H1 (cell line): Measurements from ENCODE around the gene PTH2R. TPM values are rescaled to one million over a fixed set of nuclear protein-coding genes. Genes with fewer than 3 reads are reported as not detected.

Experiments
- CTCF ChIA-PET: fragments of 300-600 bp; sonication (Branson Sonifier 250); formaldehyde crosslinking; loops from one replicate; lab custom pipeline; 2021; ENCODE audit not compliant: partially characterized antibody; lab: Charles Lee
- POLR2A ChIA-PET: fragments of 300-600 bp; sonication (Branson Sonifier 250); formaldehyde crosslinking; loops from one replicate; lab custom pipeline; 2021; ENCODE audit warnings: inconsistent platforms; ENCODE audit not compliant: partially characterized antibody; lab: Charles Lee
- DNase-seq, 2 experiments: peaks; one replicate each; pipeline versions ENCODE4 v3.0.0 to v3.0.0-alpha.2; 2010 to 2022; ENCODE audit warnings: low spot score in 2 of 2, low read depth in 1 of 2, mixed read lengths in 1 of 2
- FAIRE-seq: peaks from 2 replicates; lab custom pipeline; 2011; peaks lifted over from hg19 to GRCh38; lab: Jason Lieb, UNC
- H2AFZ ChIP-seq: 2 replicates; pipeline ENCODE4 v1.8.1; 2012; ENCODE audit warnings: low read length, inconsistent platforms
- H2AK5ac ChIP-seq: 2 replicates; pipeline ENCODE4 v1.6.1; 2013; ENCODE audit warnings: low read depth, low read length
- H2BK120ac ChIP-seq: replicated peaks from 2 replicates; pipeline ENCODE3; 2013; ENCODE audit warnings: low read depth, low read length, inconsistent platforms
- H2BK12ac ChIP-seq: 2 replicates; pipeline ENCODE4 v1.6.1; 2013; ENCODE audit warnings: low read depth, low read length
- H2BK15ac ChIP-seq: 2 replicates; pipeline ENCODE4 v1.6.1; 2013; ENCODE audit warnings: low read length
- H2BK20ac ChIP-seq: 2 replicates; pipeline ENCODE4 v1.6.1; 2013; ENCODE audit warnings: low read length
- H2BK5ac ChIP-seq: 2 replicates; pipeline ENCODE4 v1.6.1; 2013; ENCODE audit warnings: low read depth, low read length
- H3K14ac ChIP-seq: 2 replicates; pipeline ENCODE4 v1.6.1; 2013; ENCODE audit warnings: inconsistent platforms; ENCODE audit not compliant: insufficient read length
- H3K18ac ChIP-seq: 2 replicates; pipeline ENCODE4 v1.6.1; 2013; ENCODE audit warnings: low read length; ENCODE audit errors: extremely low read depth
- H3K23ac ChIP-seq: 2 replicates; pipeline ENCODE4 v1.6.1; 2013; ENCODE audit warnings: inconsistent platforms; ENCODE audit not compliant: insufficient read length
- H3K23me2 ChIP-seq: 2 replicates; pipeline ENCODE4 v1.6.1; 2013; ENCODE audit warnings: low read depth, low read length
- H3K27ac ChIP-seq: 2 replicates; pipeline ENCODE4 v1.6.1; 2011; ENCODE audit warnings: low read depth, low read length, inconsistent platforms
- H3K27me3 ChIP-seq, 4 experiments: replicated peaks in 1 of 4; 1 replicate in 1 of 4; 2 replicates in 3 of 4; pipeline versions ENCODE4 v1.6.1 to v1.8.1; 2011 to 2013; ENCODE audit warnings: low read length in 3 of 4, mild to moderate bottlenecking in 3 of 4, inconsistent platforms in 2 of 4, mixed read lengths in 2 of 4, moderate library complexity in 1 of 4; ENCODE audit not compliant: control insufficient read depth in 3 of 4, insufficient read depth in 3 of 4; ENCODE audit errors: extremely low read depth in 1 of 4
- H3K36me3 ChIP-seq, 4 experiments: 2 replicates each; pipeline versions ENCODE4 v1.6.1 to v1.8.1; 2011 to 2013; ENCODE audit warnings: mild to moderate bottlenecking in 4 of 4, low read length in 3 of 4, moderate library complexity in 2 of 4, control low read depth in 1 of 4, inconsistent platforms in 1 of 4; ENCODE audit not compliant: insufficient read depth in 4 of 4, control insufficient read depth in 2 of 4
- H3K4ac ChIP-seq: replicated peaks from 2 replicates; pipeline ENCODE3; 2013; ENCODE audit warnings: low read length, low read depth, mixed read lengths, inconsistent platforms; ENCODE audit not compliant: insufficient read length
- H3K4me1 ChIP-seq, 4 experiments: replicated peaks in 1 of 4; 1 replicate in 1 of 4; 2 replicates in 3 of 4; pipeline versions ENCODE4 v1.6.1 to v1.8.1; 2011 to 2013; ENCODE audit warnings: low read length in 3 of 4, inconsistent platforms in 2 of 4, mixed read lengths in 1 of 4; ENCODE audit not compliant: insufficient read depth in 4 of 4, control insufficient read depth in 3 of 4
- H3K4me2 ChIP-seq, 2 experiments: 2 replicates each; pipeline versions ENCODE4 v1.6.1 to v1.8.1; 2011 to 2013; ENCODE audit warnings: low read depth in 2 of 2, low read length in 2 of 2, control low read depth in 1 of 2, inconsistent platforms in 1 of 2, mild to moderate bottlenecking in 1 of 2; ENCODE audit not compliant: insufficient read depth in 1 of 2
- H3K4me3 ChIP-seq, 4 experiments: fragments of 200-600, 300-600 bp in 1 of 4; sonication (generic), shearing (Covaris generic), sonication (Bioruptor Twin) in 1 of 4; 2 replicates each; pipeline versions ENCODE4 v1.5.1 to v1.8.1; 2011 to 2016; ENCODE audit warnings: low read length in 4 of 4, low read depth in 3 of 4, control low read depth in 2 of 4, inconsistent platforms in 2 of 4, mild to moderate bottlenecking in 2 of 4, mixed read lengths in 1 of 4, moderate library complexity in 1 of 4; ENCODE audit not compliant: insufficient read depth in 2 of 4; ENCODE audit errors: extremely low read depth in 1 of 4
- H3K56ac ChIP-seq: replicated peaks from 2 replicates; pipeline ENCODE3; 2013; ENCODE audit warnings: low read depth, mild to moderate bottlenecking, mixed read lengths, low read length, inconsistent platforms; ENCODE audit not compliant: insufficient read length
- H3K79me1 ChIP-seq: 2 replicates; pipeline ENCODE4 v1.6.1; 2013; ENCODE audit warnings: low read depth, low read length, control low read depth
- H3K79me2 ChIP-seq, 2 experiments: 2 replicates each; pipeline versions ENCODE4 v1.6.1 to v1.8.1; 2012 to 2013; ENCODE audit warnings: low read length in 2 of 2, mild to moderate bottlenecking in 2 of 2, inconsistent platforms in 1 of 2; ENCODE audit not compliant: insufficient read depth in 2 of 2, control insufficient read depth in 1 of 2
- H3K9ac ChIP-seq, 4 experiments: replicated peaks in 1 of 4; 1 replicate in 1 of 4; 2 replicates in 3 of 4; pipeline versions ENCODE4 v1.6.1 to v1.8.1; 2011 to 2013; ENCODE audit warnings: low read depth in 3 of 4, low read length in 3 of 4, control low read depth in 2 of 4, mild to moderate bottlenecking in 2 of 4, moderate library complexity in 2 of 4, inconsistent platforms in 1 of 4; ENCODE audit errors: extremely low read depth in 1 of 4
- H3K9me3 ChIP-seq, 2 experiments: 2 replicates each; pipeline versions ENCODE4 v1.6.1 to v1.8.1; 2012 to 2013; ENCODE audit warnings: mild to moderate bottlenecking in 2 of 2, moderate library complexity in 2 of 2, control low read depth in 1 of 2, inconsistent platforms in 1 of 2, low read depth in 1 of 2, low read length in 1 of 2, mixed read lengths in 1 of 2; ENCODE audit not compliant: insufficient read depth in 2 of 2
- H4K20me1 ChIP-seq, 2 experiments: replicated peaks in 1 of 2; 2 replicates each; pipeline versions ENCODE3 to v1.8.1; 2011 to 2013; ENCODE audit warnings: inconsistent platforms in 2 of 2, low read length in 2 of 2, mild to moderate bottlenecking in 1 of 2; ENCODE audit not compliant: insufficient read depth in 2 of 2, control insufficient read depth in 1 of 2
- H4K5ac ChIP-seq: 2 replicates; pipeline ENCODE4 v1.6.1; 2013; ENCODE audit warnings: low read length, low read depth, mixed read lengths, inconsistent platforms; ENCODE audit not compliant: insufficient read length
- H4K8ac ChIP-seq: 2 replicates; pipeline ENCODE4 v1.8.0; 2013; ENCODE audit warnings: mild to moderate bottlenecking, moderate library complexity, low read length, inconsistent platforms; ENCODE audit not compliant: insufficient read depth; ENCODE audit errors: extremely low read depth
- H4K91ac ChIP-seq: replicated peaks from 2 replicates; pipeline ENCODE3; 2013; ENCODE audit warnings: low read length, mixed read lengths, inconsistent platforms; ENCODE audit not compliant: insufficient read length
- GTF2F1 ChIP-seq: IDR thresholded peaks from 2 replicates; pipeline ENCODE4 v1.6.1; 2012; ENCODE audit warnings: low read depth, low read length, improper control_type of control experiment, borderline replicate concordance
- RFX5 ChIP-seq: IDR thresholded peaks from 2 replicates; pipeline ENCODE4 v1.6.1; 2011; ENCODE audit warnings: low read depth, low read length, improper control_type of control experiment, borderline replicate concordance
- RNF2 ChIP-seq: fragments of 200-900, 300-1000 bp; sonication (generic); IDR thresholded peaks from 2 replicates; pipeline ENCODE4 v1.7.1; 2016; ENCODE audit warnings: borderline replicate concordance, low read depth, mild to moderate bottlenecking, antibody characterized with exemption, low read length; ENCODE audit not compliant: poor library complexity, severe bottlenecking; ENCODE audit errors: missing control alignments
- TBP ChIP-seq: IDR thresholded peaks from 2 replicates; pipeline ENCODE4 v1.6.1; 2011; ENCODE audit warnings: low read depth, low read length, improper control_type of control experiment
- WGBS, 2 experiments: shearing (Covaris generic) in 1 of 2; methylation state at CpG; one replicate each; pipeline versions ENCODE4 v1.1.6 to v1.1.7; 2013 to 2015; ENCODE audit warnings: low lambda C conversion rate in 2 of 2, mixed read lengths in 2 of 2, inconsistent platforms in 1 of 2, low coverage in 1 of 2, missing lambda C conversion rate in 1 of 2; ENCODE audit not compliant: insufficient replicate concordance in 2 of 2, insufficient coverage in 1 of 2, insufficient read length in 1 of 2; ENCODE audit errors: extremely low coverage in 1 of 2, missing lambda C conversion rate in 1 of 2; 5-methylcytosine and 5-hydroxymethylcytosine counted together
- polyA plus RNA-seq, 7 experiments: library from polyadenylated mRNA; depleted of rRNA in 3 of 7; stranded (reverse) in 5 of 7; unstranded in 2 of 7; fragments of >200 nt in 5 of 7; fragments of 200-250 nt in 2 of 7; gene quantifications; 1 replicate in 5 of 7; 2 replicates in 1 of 7; 4 replicates in 1 of 7; pipeline versions ENCODE4 v1.2.1 to v1.2.3, GENCODE V29; 2011 to 2013; ENCODE audit warnings: missing spikeins in 2 of 7, mixed read lengths in 2 of 7
- total RNA-seq: library from RNA; stranded (reverse); fragmentation: NEBNext Ultra II Directional; extraction: Animal tissue kit (Norgen Biotek cat#: 25700); gene quantifications from 2 replicates; pipeline ENCODE4 v1.2.1, GENCODE V29; 2021

The PTH2R gene
- total and polyA plus RNA-seq, 2 of the 8 experiments (the other 6 are each of a cell fraction or from before 2014, with no cell fraction given), result 0.19 to 0.38 TPM

DNA sequence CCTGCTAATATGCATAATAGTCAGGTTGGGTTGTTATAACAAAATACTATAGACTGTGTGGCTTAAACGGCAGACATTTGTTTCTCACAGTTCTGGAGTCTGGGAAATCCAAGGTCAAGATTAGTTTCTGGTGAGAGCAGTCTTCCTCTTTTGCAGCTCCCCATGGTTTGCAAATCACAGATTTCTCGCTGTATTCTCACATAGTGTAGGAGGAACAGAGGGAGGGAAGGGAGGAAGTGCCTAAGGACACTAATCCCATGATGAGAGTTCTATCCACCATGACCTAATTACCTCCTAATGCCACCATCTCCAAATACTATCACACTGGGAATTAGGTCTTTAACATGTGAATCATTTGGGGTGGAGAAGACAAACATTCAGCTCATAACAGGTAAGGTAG lies 20.1 kb upstream of the PTH2R start:
- no peak overlapping the region for H4K8ac ChIP-seq
- H2BK15ac ChIP-seq, result no peak overlapping the region
- H2BK5ac ChIP-seq, result no peak overlapping the region
- H2BK120ac ChIP-seq, result no peak overlapping the region
- H3K4ac ChIP-seq, result no peak overlapping the region
- no peaks in the 10 kb centered on the region for H3K79me2 ChIP-seq
- H3K27me3 ChIP-seq, result no peaks in the 10 kb centered on the region
- H3K36me3 ChIP-seq, result no peaks in the 10 kb centered on the region; a peak in 1 of 8 replicates
- H3K23ac ChIP-seq, result no peak overlapping the region
- H2AK5ac ChIP-seq, result no peak overlapping the region
- no peak overlapping the region for H3K56ac ChIP-seq
- no peak for FAIRE-seq
- CTCF ChIA-PET, result interaction anchor here (1.2 to 1.4 kb wide), 2 partner anchors 14 to 945 kb away, joined by 4 to 8 read pairs; no protein-coding TSS in a partner anchor
- no peak overlapping the region for H3K14ac ChIP-seq
- H4K5ac ChIP-seq, result no peak overlapping the region
- WGBS, 2 experiments, result 47% methylated on average over 2 of the region's 2 CpGs; no CpG with 5 or more reads in 1 of the 2 experiments
- H4K20me1 ChIP-seq, result no peaks in the 10 kb centered on the region
- H2AFZ ChIP-seq, result no peak overlapping the region
- DNase-seq, result no peak
- H3K9me3 ChIP-seq, result no peaks in the 10 kb centered on the region
- H3K18ac ChIP-seq, result no peak overlapping the region
- no peak overlapping the region for H3K4me2 ChIP-seq
- H2BK12ac ChIP-seq, result no peak overlapping the region
- no peak overlapping the region for H3K4me3 ChIP-seq
- TF ChIP-seq RNF2 (no peak), TBP (no peak), RFX5 (no peak), GTF2F1 (no peak)
- TF ChIP-seq, all 59 proteins: peak for 0
- H2BK20ac ChIP-seq, result no peak overlapping the region
- no peaks in the 10 kb centered on the region for H3K4me1 ChIP-seq
- H4K91ac ChIP-seq, result no peak overlapping the region
- no peaks in the 10 kb centered on the region for H3K79me1 ChIP-seq
- no peaks in the 10 kb centered on the region for H3K23me2 ChIP-seq
- H3K27ac ChIP-seq, result no peak overlapping the region
- POLR2A ChIA-PET, result no interaction called here
- H3K9ac ChIP-seq, result no peak overlapping the region
